Measurements from ENCODE around the gene TSEN2. TPM values are rescaled to one million over a fixed set of nuclear protein-coding genes. Genes with fewer than 3 reads are reported as not detected.
A peak's percentile ranks its signal among the peaks of the same experiment; 100 is the strongest.

Gene TSEN2
- polyA plus RNA-seq, 2 of the 4 experiments (the other 2 are of a cell fraction): 24.9 to 33.1 TPM

DNA sequence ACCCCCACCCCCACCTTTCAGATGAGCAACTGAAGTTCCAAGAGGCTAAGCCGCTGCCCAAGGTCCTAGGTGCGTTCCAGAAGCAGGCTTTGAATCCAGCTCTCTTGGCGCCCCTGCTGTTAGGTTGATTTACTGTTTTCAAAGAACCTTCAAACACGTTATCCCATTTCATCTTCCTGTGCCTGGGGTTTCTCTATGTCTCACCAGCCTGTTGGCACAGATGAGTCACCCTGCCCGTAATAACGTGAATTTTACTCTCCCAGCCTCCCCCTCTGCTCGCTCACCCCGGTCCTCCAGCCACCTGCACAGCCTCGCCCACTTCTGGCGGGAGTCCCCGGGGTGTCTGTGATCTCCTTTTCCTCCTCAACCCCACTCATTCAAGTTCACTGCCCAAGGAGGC, 13.0 kb upstream of the TSEN2 start:
- Histone ChIP-seq H3K27ac (peak overlapping the region; percentile 73 to 84), H3K9me3 (no peaks in the 10 kb centered on the region), H3K4me3 (no peak overlapping the region), H3K4me1 (peaks cover 32% of the 10 kb centered on the region), H3K4me2 (peak overlapping the region; percentile 67)
- 7% methylated on average over 11 of the region's 11 CpGs for WGBS (ENCODE audit: missing lambda C conversion rate)
- ChIA-PET POLR2A (interaction anchor here (0.6 to 0.9 kb wide), 2 partner anchors 13 to 66 kb away, joined by 3 read pairs; partner anchors contain the start of gene TSEN2), CTCF (interaction anchor here (0.6 to 12.5 kb wide), 12 partner anchors 8 to 407 kb away, joined by 3 to 342 read pairs (median 4); no protein-coding TSS in a partner anchor)
- FAIRE-seq: no peak
- DNase-seq (ENCODE audit: low read depth in 1 of 2, low spot score in 1 of 2): peak; percentile 69 to 82
- TF ChIP-seq EP300 (IDR thresholded peaks at IDR 0.05): 0 out of 5 replicates have a peak, but pooled peaks of 1 of the 2 experiments have one; percentile 17
- peak; percentile 46; the same call in 1 of the 2 replicates for TF ChIP-seq JUNB (IDR thresholded peaks at IDR 0.05)
- TF ChIP-seq, protein P1, sequence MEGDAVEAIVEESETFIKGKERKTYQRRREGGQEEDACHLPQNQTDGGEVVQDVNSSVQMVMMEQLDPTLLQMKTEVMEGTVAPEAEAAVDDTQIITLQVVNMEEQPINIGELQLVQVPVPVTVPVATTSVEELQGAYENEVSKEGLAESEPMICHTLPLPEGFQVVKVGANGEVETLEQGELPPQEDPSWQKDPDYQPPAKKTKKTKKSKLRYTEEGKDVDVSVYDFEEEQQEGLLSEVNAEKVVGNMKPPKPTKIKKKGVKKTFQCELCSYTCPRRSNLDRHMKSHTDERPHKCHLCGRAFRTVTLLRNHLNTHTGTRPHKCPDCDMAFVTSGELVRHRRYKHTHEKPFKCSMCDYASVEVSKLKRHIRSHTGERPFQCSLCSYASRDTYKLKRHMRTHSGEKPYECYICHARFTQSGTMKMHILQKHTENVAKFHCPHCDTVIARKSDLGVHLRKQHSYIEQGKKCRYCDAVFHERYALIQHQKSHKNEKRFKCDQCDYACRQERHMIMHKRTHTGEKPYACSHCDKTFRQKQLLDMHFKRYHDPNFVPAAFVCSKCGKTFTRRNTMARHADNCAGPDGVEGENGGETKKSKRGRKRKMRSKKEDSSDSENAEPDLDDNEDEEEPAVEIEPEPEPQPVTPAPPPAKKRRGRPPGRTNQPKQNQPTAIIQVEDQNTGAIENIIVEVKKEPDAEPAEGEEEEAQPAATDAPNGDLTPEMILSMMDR (IDR thresholded peaks at IDR 0.05): peak; percentile 32; the same call in 1 of the 3 replicates
- TF ChIP-seq FOXS1 (CRISPR knock-in tag; IDR thresholded peaks at IDR 0.05): no peak
- 0 out of 5 replicates have a peak, but pooled peaks have one; percentile 24 to 41 for TF ChIP-seq JUN (IDR thresholded peaks at IDR 0.05)
- peak; percentile 61 to 62 for TF ChIP-seq RAD21 (conservative IDR thresholded peaks at IDR 0.05 in 1 of 2, IDR thresholded peaks at IDR 0.05 in 1 of 2)
- no peak for TF ChIP-seq CHD4 (IDR thresholded peaks at IDR 0.05; ENCODE audit: borderline replicate concordance)
- no peak for TF ChIP-seq EHF (CRISPR knock-in tag; IDR thresholded peaks at IDR 0.05)
- TF ChIP-seq SMC3 (IDR thresholded peaks at IDR 0.05): peak; percentile 46; the same call in 2 of the 3 replicates
- peak; percentile 55; the same call in 1 of the 2 replicates for TF ChIP-seq GATA3 (IDR thresholded peaks at IDR 0.05; ENCODE audit: borderline replicate concordance)
- peak; percentile 65 for TF ChIP-seq FOSL2 (IDR thresholded peaks at IDR 0.05)
- peak; percentile 76 for TF ChIP-seq FOSL2 (CRISPR knock-in tag; IDR thresholded peaks at IDR 0.05)
- no peak for TF ChIP-seq POLR2A (IDR thresholded peaks at IDR 0.05; ENCODE audit: low read length)
- no peak for TF ChIP-seq RNF2 (IDR thresholded peaks at IDR 0.05; ENCODE audit: borderline replicate concordance, low read depth)
- TF ChIP-seq, protein P2, sequence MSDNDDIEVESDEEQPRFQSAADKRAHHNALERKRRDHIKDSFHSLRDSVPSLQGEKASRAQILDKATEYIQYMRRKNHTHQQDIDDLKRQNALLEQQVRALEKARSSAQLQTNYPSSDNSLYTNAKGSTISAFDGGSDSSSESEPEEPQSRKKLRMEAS (IDR thresholded peaks at IDR 0.05): peak; percentile 59; the same call in 1 of the 2 replicates
- TF ChIP-seq ESRRA (IDR thresholded peaks at IDR 0.05; ENCODE audit: borderline replicate concordance, low read length): no peak
- TF ChIP-seq ZNF302 (CRISPR knock-in tag; IDR thresholded peaks at IDR 0.05): no peak
- TF ChIP-seq, protein P3, sequence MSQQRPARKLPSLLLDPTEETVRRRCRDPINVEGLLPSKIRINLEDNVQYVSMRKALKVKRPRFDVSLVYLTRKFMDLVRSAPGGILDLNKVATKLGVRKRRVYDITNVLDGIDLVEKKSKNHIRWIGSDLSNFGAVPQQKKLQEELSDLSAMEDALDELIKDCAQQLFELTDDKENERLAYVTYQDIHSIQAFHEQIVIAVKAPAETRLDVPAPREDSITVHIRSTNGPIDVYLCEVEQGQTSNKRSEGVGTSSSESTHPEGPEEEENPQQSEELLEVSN (IDR thresholded peaks at IDR 0.05; ENCODE audit: borderline replicate concordance, low read depth): peak; percentile 58; the same call in 1 of the 2 replicates
- ATAC-seq: peak; percentile 89 to 95

DNA sequence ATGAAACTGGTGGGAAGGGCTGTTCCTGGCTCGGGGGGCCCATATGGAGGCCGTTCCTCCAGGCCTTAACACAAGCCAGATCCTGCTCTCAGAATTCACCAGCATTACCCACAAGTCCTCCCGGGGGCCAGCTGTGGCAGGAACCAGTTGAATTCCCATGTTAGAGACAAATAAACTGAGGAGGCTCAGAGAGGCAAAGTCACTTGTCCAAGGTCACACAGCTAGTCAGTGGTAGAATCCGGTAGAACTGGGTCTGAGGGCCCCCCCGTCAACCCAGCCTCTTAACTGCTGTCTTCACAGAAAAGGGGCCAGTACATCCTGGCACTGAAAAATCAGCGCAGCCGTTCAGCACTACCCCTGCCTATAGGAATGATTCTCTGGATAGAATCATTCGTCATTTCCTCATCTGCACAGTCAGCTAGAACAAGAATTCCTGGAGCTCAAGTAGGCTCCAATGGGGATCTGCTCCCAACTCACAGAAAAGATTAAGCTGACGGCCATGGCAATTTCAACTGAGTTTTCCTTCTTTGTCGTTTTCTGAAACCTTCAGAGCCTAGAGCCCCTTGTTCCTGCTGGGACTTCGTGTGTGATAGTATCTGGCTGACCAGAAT, 12.2 kb upstream of the TSEN2 start:
- peak overlapping the region; percentile 67 for H3K4me2 ChIP-seq
- peak overlapping the region; percentile 73 to 84 for H3K27ac ChIP-seq
- DNase-seq (ENCODE audit: low read depth in 1 of 2, low spot score in 1 of 2): no peak
- CTCF ChIA-PET: interaction anchor here (1.0 to 12.5 kb wide), 7 partner anchors 8 to 333 kb away, joined by 3 to 342 read pairs (median 3); no protein-coding TSS in a partner anchor
- no peak for FAIRE-seq
- 88% methylated on average over 11 of the region's 11 CpGs for WGBS (ENCODE audit: missing lambda C conversion rate)
- no peaks in the 10 kb centered on the region for H3K9me3 ChIP-seq
- peaks cover 38% of the 10 kb centered on the region for H3K4me1 ChIP-seq
- TF ChIP-seq ZNF302 (CRISPR knock-in tag; IDR thresholded peaks at IDR 0.05) (no peak), ZFP36 (IDR thresholded peaks at IDR 0.05; ENCODE audit: borderline replicate concordance, partially characterized antibody) (peak; percentile 2)
- TF ChIP-seq, protein P4, sequence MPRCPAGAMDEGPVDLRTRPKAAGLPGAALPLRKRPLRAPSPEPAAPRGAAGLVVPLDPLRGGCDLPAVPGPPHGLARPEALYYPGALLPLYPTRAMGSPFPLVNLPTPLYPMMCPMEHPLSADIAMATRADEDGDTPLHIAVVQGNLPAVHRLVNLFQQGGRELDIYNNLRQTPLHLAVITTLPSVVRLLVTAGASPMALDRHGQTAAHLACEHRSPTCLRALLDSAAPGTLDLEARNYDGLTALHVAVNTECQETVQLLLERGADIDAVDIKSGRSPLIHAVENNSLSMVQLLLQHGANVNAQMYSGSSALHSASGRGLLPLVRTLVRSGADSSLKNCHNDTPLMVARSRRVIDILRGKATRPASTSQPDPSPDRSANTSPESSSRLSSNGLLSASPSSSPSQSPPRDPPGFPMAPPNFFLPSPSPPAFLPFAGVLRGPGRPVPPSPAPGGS (IDR thresholded peaks at IDR 0.05): no peak
- ATAC-seq: no peak
- H3K4me3 ChIP-seq: no peak overlapping the region
- POLR2A ChIA-PET: interaction anchor here (0.9 kb wide), 1 partner anchor 12 kb away, joined by 3 read pairs; the partner anchor contains the start of gene TSEN2
